Liver (tissue), 9 donors: ENCODE data around the gene SLC5A1. TPM values are rescaled to one million over a fixed set of nuclear protein-coding genes. Genes with fewer than 3 reads are reported as not detected.
A peak's percentile ranks its signal among the peaks of the same experiment; 100 is the strongest.

Experiments
- DNase-seq: peaks from one replicate; pipeline ENCODE4 v3.0.0-alpha.2; 2017; ENCODE audit warnings: low spot score
- H3K27ac ChIP-seq, 2 donors: one replicate each; pipeline ENCODE4 v1.7.0; 2013; ENCODE audit warnings: inconsistent platforms in 2 of 2, low read length in 2 of 2, control low read depth in 1 of 2, low read depth in 1 of 2, mild to moderate bottlenecking in 1 of 2
- H3K27me3 ChIP-seq, 4 donors: one replicate each; pipeline versions ENCODE4 v1.6.1 to v1.7.0; 2013; ENCODE audit warnings: low read length in 3 of 4, inconsistent platforms in 1 of 4, mild to moderate bottlenecking in 1 of 4, moderate library complexity in 1 of 4; ENCODE audit not compliant: control insufficient read depth in 4 of 4, insufficient read depth in 4 of 4
- H3K36me3 ChIP-seq, 4 donors: one replicate each; pipeline versions ENCODE4 v1.6.1 to v1.7.0; 2013; ENCODE audit warnings: low read length in 3 of 4, mild to moderate bottlenecking in 3 of 4, low read depth in 1 of 4, moderate library complexity in 1 of 4; ENCODE audit not compliant: control insufficient read depth in 4 of 4, insufficient read depth in 3 of 4
- H3K4me1 ChIP-seq, 4 donors: one replicate each; pipeline versions ENCODE4 v1.6.1 to v1.7.0; 2013; ENCODE audit warnings: low read length in 3 of 4, mild to moderate bottlenecking in 3 of 4, moderate library complexity in 1 of 4; ENCODE audit not compliant: control insufficient read depth in 4 of 4, insufficient read depth in 4 of 4
- H3K4me3 ChIP-seq, 3 donors: one replicate each; pipeline versions ENCODE4 v1.6.1 to v1.7.0; 2013; ENCODE audit warnings: low read length in 3 of 3, control low read depth in 1 of 3, low read depth in 1 of 3, mild to moderate bottlenecking in 1 of 3
- H3K9ac ChIP-seq, 2 donors: one replicate each; pipeline ENCODE4 v1.7.0; 2013; ENCODE audit warnings: low read length in 2 of 2, mild to moderate bottlenecking in 2 of 2, moderate library complexity in 2 of 2, control low read depth in 1 of 2, low read depth in 1 of 2
- H3K9me3 ChIP-seq, 4 donors: one replicate each; pipeline versions ENCODE4 v1.6.1 to v1.7.0; 2013; ENCODE audit warnings: low read length in 3 of 4; ENCODE audit not compliant: control insufficient read depth in 4 of 4
- CTCF ChIP-seq: fragments of 150-350 bp; IDR thresholded peaks from 2 replicates; pipeline ENCODE4 v1.5.1; 2017; ENCODE audit warnings: improper control_type of control experiment, low read depth, low read length; ENCODE audit not compliant: missing input control
- FOXA1 ChIP-seq: IDR thresholded peaks from 2 replicates; pipeline ENCODE4 v1.6.1; 2016; ENCODE audit warnings: antibody characterized with exemption
- GABPA ChIP-seq, 2 donors: IDR thresholded peaks in 1 of 2; conservative IDR thresholded peaks in 1 of 2; 2 replicates each; pipeline ENCODE4 v1.6.1; 2016; ENCODE audit warnings: antibody characterized with exemption in 2 of 2, mild to moderate bottlenecking in 1 of 2, moderate library complexity in 1 of 2
- HNF4A ChIP-seq, 2 donors: conservative IDR thresholded peaks; 2 replicates each; pipeline ENCODE4 v1.6.1; 2016; ENCODE audit warnings: antibody characterized with exemption in 2 of 2, mild to moderate bottlenecking in 2 of 2
- JUND ChIP-seq, 2 donors: IDR thresholded peaks; 2 replicates each; pipeline ENCODE4 v1.6.1; 2016; ENCODE audit warnings: antibody characterized with exemption in 2 of 2
- MAX ChIP-seq: IDR thresholded peaks from 2 replicates; pipeline ENCODE4 v1.6.1; 2016; ENCODE audit warnings: antibody characterized with exemption
- NR2F2 ChIP-seq: IDR thresholded peaks from 2 replicates; pipeline ENCODE4 v1.6.1; 2016; ENCODE audit warnings: antibody characterized with exemption
- RXRA ChIP-seq, 2 donors: IDR thresholded peaks; 2 replicates each; pipeline ENCODE4 v1.6.1; 2017 to 2018; ENCODE audit warnings: antibody characterized with exemption in 2 of 2, mild to moderate bottlenecking in 1 of 2
- SP1 ChIP-seq: IDR thresholded peaks from 2 replicates; pipeline ENCODE4 v1.6.1; 2018; ENCODE audit warnings: antibody characterized with exemption, mild to moderate bottlenecking
- TAF1 ChIP-seq: conservative IDR thresholded peaks from 2 replicates; pipeline ENCODE4 v1.6.1; 2016; ENCODE audit warnings: antibody characterized with exemption, mild to moderate bottlenecking
- YY1 ChIP-seq: IDR thresholded peaks from 2 replicates; pipeline ENCODE4 v1.6.1; 2016; ENCODE audit warnings: antibody characterized with exemption, mild to moderate bottlenecking
- WGBS: extraction: QIAGEN DNeasy Blood & Tissue Kit; methylation state at CpG from one replicate; pipeline ENCODE4 v1.1.7; 2013; 5-methylcytosine and 5-hydroxymethylcytosine counted together
- polyA plus RNA-seq, 2 donors: library from polyadenylated mRNA; stranded (reverse) in 1 of 2; unstranded in 1 of 2; fragments of 200-250 nt in 1 of 2; fragments of >200 nt in 1 of 2; fragmentation: Nextera tagmentation in 1 of 2; extraction: Ambion mirVana in 1 of 2; gene quantifications; one replicate each; pipeline versions ENCODE4 v1.2.1 to v1.2.3, GENCODE V29; 2013 to 2015
- total RNA-seq, 2 donors: library from RNA; depleted of rRNA; stranded (reverse); fragments of >200 nt; gene quantifications; one replicate each; pipeline ENCODE4 v1.2.3, GENCODE V29; 2014
- TF ChIP-seq, protein P1 (sequence below): IDR thresholded peaks from 2 replicates; pipeline ENCODE4 v1.6.1; 2016; ENCODE audit warnings: antibody characterized with exemption
- TF ChIP-seq, protein P2 (sequence below): IDR thresholded peaks from 2 replicates; pipeline ENCODE4 v1.6.1; 2016; ENCODE audit warnings: antibody characterized with exemption, mild to moderate bottlenecking
- TF ChIP-seq, protein P3 (sequence below): IDR thresholded peaks from 2 replicates; pipeline ENCODE4 v1.6.1; 2016; ENCODE audit warnings: antibody characterized with exemption
- donor health status: healthy.
- donor health status: healthy.
- donor health status: healthy.
- donor health status: healthy.
- donor health status: healthy.

The SLC5A1 gene
- total and polyA plus RNA-seq, 4 donors, result under 0.01 to 6.4 (median 2.5) TPM

DNA sequence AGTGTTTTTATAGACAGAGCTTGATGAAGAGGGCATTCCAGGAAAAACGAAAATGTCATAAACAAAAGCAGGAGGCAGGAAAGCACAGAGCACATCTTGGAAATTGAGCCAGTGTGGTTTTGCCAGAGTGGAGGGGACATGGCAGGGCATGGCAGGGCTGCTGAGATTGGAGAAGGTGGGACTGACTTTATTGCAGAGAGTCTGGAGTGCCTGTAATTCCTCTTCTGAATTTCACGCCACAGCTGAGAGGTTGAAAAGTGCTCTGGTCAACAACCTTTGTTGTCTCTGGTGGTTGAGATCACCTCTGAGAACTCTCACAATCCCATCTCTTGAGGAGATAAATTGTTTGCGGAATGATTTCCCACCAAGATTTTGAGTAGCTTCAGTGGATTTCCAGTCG lies 16.4 kb downstream of the SLC5A1 start:
- Histone ChIP-seq H3K27ac (no peak overlapping the region), H3K27me3 (no peaks in the 10 kb centered on the region), H3K4me3 (no peak overlapping the region), H3K4me1 (no peaks in the 10 kb centered on the region), H3K9ac (no peak overlapping the region), H3K36me3 (no peaks in the 10 kb centered on the region), H3K9me3 (no peaks in the 10 kb centered on the region)
- WGBS, result 69% methylated on average over 4 of the region's 4 CpGs
- DNase-seq, result no peak
- TF ChIP-seq MAX, result no peak
- no peak for TF ChIP-seq RXRA (IDR thresholded peaks at IDR 0.05)
- no peak for TF ChIP-seq NR2F2
- no peak for TF ChIP-seq TAF1
- TF ChIP-seq, protein P1, sequence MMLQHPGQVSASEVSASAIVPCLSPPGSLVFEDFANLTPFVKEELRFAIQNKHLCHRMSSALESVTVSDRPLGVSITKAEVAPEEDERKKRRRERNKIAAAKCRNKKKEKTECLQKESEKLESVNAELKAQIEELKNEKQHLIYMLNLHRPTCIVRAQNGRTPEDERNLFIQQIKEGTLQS, result no peak
- no peak for TF ChIP-seq HNF4A (conservative IDR thresholded peaks at IDR 0.05)
- no peak for TF ChIP-seq FOXA1
- TF ChIP-seq, protein P2, sequence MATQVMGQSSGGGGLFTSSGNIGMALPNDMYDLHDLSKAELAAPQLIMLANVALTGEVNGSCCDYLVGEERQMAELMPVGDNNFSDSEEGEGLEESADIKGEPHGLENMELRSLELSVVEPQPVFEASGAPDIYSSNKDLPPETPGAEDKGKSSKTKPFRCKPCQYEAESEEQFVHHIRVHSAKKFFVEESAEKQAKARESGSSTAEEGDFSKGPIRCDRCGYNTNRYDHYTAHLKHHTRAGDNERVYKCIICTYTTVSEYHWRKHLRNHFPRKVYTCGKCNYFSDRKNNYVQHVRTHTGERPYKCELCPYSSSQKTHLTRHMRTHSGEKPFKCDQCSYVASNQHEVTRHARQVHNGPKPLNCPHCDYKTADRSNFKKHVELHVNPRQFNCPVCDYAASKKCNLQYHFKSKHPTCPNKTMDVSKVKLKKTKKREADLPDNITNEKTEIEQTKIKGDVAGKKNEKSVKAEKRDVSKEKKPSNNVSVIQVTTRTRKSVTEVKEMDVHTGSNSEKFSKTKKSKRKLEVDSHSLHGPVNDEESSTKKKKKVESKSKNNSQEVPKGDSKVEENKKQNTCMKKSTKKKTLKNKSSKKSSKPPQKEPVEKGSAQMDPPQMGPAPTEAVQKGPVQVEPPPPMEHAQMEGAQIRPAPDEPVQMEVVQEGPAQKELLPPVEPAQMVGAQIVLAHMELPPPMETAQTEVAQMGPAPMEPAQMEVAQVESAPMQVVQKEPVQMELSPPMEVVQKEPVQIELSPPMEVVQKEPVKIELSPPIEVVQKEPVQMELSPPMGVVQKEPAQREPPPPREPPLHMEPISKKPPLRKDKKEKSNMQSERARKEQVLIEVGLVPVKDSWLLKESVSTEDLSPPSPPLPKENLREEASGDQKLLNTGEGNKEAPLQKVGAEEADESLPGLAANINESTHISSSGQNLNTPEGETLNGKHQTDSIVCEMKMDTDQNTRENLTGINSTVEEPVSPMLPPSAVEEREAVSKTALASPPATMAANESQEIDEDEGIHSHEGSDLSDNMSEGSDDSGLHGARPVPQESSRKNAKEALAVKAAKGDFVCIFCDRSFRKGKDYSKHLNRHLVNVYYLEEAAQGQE, result no peak
- TF ChIP-seq, protein P3, sequence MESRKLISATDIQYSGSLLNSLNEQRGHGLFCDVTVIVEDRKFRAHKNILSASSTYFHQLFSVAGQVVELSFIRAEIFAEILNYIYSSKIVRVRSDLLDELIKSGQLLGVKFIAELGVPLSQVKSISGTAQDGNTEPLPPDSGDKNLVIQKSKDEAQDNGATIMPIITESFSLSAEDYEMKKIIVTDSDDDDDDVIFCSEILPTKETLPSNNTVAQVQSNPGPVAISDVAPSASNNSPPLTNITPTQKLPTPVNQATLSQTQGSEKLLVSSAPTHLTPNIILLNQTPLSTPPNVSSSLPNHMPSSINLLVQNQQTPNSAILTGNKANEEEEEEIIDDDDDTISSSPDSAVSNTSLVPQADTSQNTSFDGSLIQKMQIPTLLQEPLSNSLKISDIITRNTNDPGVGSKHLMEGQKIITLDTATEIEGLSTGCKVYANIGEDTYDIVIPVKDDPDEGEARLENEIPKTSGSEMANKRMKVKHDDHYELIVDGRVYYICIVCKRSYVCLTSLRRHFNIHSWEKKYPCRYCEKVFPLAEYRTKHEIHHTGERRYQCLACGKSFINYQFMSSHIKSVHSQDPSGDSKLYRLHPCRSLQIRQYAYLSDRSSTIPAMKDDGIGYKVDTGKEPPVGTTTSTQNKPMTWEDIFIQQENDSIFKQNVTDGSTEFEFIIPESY, result no peak
- no peak for TF ChIP-seq SP1
- no peak for TF ChIP-seq GABPA (IDR thresholded peaks at IDR 0.05 in 1 of 2, conservative IDR thresholded peaks at IDR 0.05 in 1 of 2)
- TF ChIP-seq YY1, result no peak
- TF ChIP-seq CTCF, result no peak

DNA sequence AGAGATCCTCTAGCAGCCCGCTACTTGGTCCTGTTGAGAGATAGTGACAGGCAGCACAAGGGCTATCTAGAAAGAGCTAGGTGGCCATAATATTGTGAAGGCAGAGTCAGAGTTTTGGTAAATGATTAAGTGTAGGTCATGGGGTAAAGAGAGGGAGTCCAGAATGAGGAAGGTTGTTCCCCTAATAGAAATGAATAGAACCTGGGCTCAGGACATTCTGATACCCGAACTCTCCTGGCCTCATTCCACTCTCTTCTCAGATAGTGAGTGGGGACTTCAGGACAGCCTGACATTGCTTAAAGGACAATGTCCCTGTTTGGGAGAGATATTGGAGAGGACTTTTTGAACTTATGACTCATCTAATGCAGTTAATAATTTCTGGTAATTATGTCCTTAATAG lies 20.6 kb downstream of the SLC5A1 start:
- Histone ChIP-seq H3K4me3 (no peak overlapping the region), H3K9me3 (no peaks in the 10 kb centered on the region), H3K27me3 (no peaks in the 10 kb centered on the region), H3K27ac (no peak overlapping the region), H3K36me3 (no peaks in the 10 kb centered on the region), H3K9ac (no peak overlapping the region), H3K4me1 (no peaks in the 10 kb centered on the region)
- no peak for DNase-seq
- 76% methylated on average over 2 of the region's 2 CpGs for WGBS
- TF ChIP-seq SP1 (peak; percentile 29), RXRA (IDR thresholded peaks at IDR 0.05) (no peak), JUND (IDR thresholded peaks at IDR 0.05) (peak; percentile 33 to 35)
